Spinal cord (tissue), 10 donors: Measurements from ENCODE around the gene PTPRG. TPM values are rescaled to one million over a fixed set of nuclear protein-coding genes. Genes with fewer than 3 reads are reported as not detected.
A peak's percentile ranks its signal among the peaks of the same experiment; 100 is the strongest.

Source experiments
- DNase-seq, 6 donors: peaks; one replicate each; pipeline versions ENCODE4 v3.0.0 to v3.0.0-alpha.2; 2013 to 2015; ENCODE audit warnings: low spot score in 6 of 6, low read depth in 4 of 6
- H3K27ac ChIP-seq: one replicate; pipeline ENCODE4 v1.5.1; 2013; ENCODE audit warnings: low read depth, low read length, control low read depth
- H3K27me3 ChIP-seq: one replicate; pipeline ENCODE4 v1.6.1; 2013; ENCODE audit warnings: low read length; ENCODE audit not compliant: control insufficient read depth, insufficient read depth
- H3K36me3 ChIP-seq: one replicate; pipeline ENCODE4 v1.6.1; 2013; ENCODE audit warnings: low read length; ENCODE audit not compliant: control insufficient read depth, insufficient read depth
- H3K4me1 ChIP-seq: one replicate; pipeline ENCODE4 v1.6.1; 2013; ENCODE audit warnings: low read length; ENCODE audit not compliant: control insufficient read depth, insufficient read depth
- H3K4me3 ChIP-seq: one replicate; pipeline ENCODE4 v1.5.1; 2013; ENCODE audit warnings: low read depth, low read length, control low read depth
- H3K9me3 ChIP-seq: one replicate; pipeline ENCODE4 v1.6.1; 2013; ENCODE audit warnings: low read length; ENCODE audit not compliant: control insufficient read depth, insufficient read depth
- whole genome bisulfite sequencing: methylation state at CpG from one replicate; pipeline ENCODE4 v1.1.5; 2013; ENCODE audit warnings: missing lambda C conversion rate; ENCODE audit not compliant: insufficient coverage; 5-methylcytosine and 5-hydroxymethylcytosine counted together
- polyA plus RNA-seq, 2 donors: library from polyadenylated mRNA; unstranded; fragments of 120-200 nt; gene quantifications; one replicate each; pipeline ENCODE4 v1.2.1, GENCODE V29; 2013; ENCODE audit not compliant: insufficient read length in 2 of 2
- total RNA-seq, 2 donors: library from RNA; depleted of rRNA in 1 of 2; stranded (reverse); fragments of 120-200 nt in 1 of 2; fragments of >200 nt in 1 of 2; gene quantifications; one replicate each; pipeline versions ENCODE4 v1.2.3 to v1.2.4, GENCODE V29; 2013 to 2014
- donor health status: healthy.

The PTPRG gene
- total and polyA plus RNA-seq, 4 donors = 29.2 to 106 (median 60.2) TPM

GRCh38 chr3:61913701-61914100 lies 352.3 kb downstream of the PTPRG start:
- H3K4me1 ChIP-seq = peaks cover 10% of the 10 kb centered on the region
- no peak for DNase-seq
- no peaks in the 10 kb centered on the region for H3K27me3 ChIP-seq
- no peak overlapping the region for H3K27ac ChIP-seq
- no peaks in the 10 kb centered on the region for H3K36me3 ChIP-seq
- H3K9me3 ChIP-seq = no peaks in the 10 kb centered on the region
- H3K4me3 ChIP-seq = no peak overlapping the region
- no CpG with 5 or more reads among the region's 3 CpGs for WGBS

GRCh38 chr3:61914276-61914675 lies 352.9 kb downstream of the PTPRG start:
- Histone ChIP-seq H3K9me3 (no peaks in the 10 kb centered on the region), H3K27me3 (no peaks in the 10 kb centered on the region), H3K27ac (no peak overlapping the region), H3K36me3 (no peaks in the 10 kb centered on the region), H3K4me3 (no peak overlapping the region), H3K4me1 (peaks cover 10% of the 10 kb centered on the region)
- WGBS = no CpG with 5 or more reads among the region's 6 CpGs
- DNase-seq = no peak

- no peak overlapping the region for H3K27ac ChIP-seq
- WGBS = no CpG with 5 or more reads among the region's 3 CpGs
- H3K4me3 ChIP-seq = no peak overlapping the region
- H3K36me3 ChIP-seq = no peaks in the 10 kb centered on the region
- no peaks in the 10 kb centered on the region for H3K27me3 ChIP-seq
- H3K4me1 ChIP-seq = peaks cover 10% of the 10 kb centered on the region
- H3K9me3 ChIP-seq = no peaks in the 10 kb centered on the region
- no peak for DNase-seq
These were observed 353.9 kb downstream of the PTPRG start for GRCh38 chr3:61915296-61915695.

GRCh38 chr3:61919371-61919770 lies 358.0 kb downstream of the PTPRG start:
- no peaks in the 10 kb centered on the region for H3K27me3 ChIP-seq
- DNase-seq = no peak
- H3K36me3 ChIP-seq = no peaks in the 10 kb centered on the region
- no CpG with 5 or more reads among the region's 4 CpGs for WGBS
- H3K27ac ChIP-seq = no peak overlapping the region
- H3K4me3 ChIP-seq = no peak overlapping the region
- peaks cover 10% of the 10 kb centered on the region for H3K4me1 ChIP-seq
- H3K9me3 ChIP-seq = no peaks in the 10 kb centered on the region

GRCh38 chr3:61922118-61922517 lies 360.7 kb downstream of the PTPRG start:
- Histone ChIP-seq H3K4me1 (peaks cover 14% of the 10 kb centered on the region), H3K36me3 (no peaks in the 10 kb centered on the region), H3K9me3 (no peaks in the 10 kb centered on the region), H3K27ac (no peak overlapping the region), H3K27me3 (no peaks in the 10 kb centered on the region), H3K4me3 (no peak overlapping the region)
- WGBS = 71% methylated on average over 1 of the region's 5 CpGs
- no peak for DNase-seq

- H3K9me3 ChIP-seq = no peaks in the 10 kb centered on the region
- H3K27ac ChIP-seq = no peak overlapping the region
- WGBS = 70% methylated on average over 2 of the region's 4 CpGs
- H3K36me3 ChIP-seq = no peaks in the 10 kb centered on the region
- no peak overlapping the region for H3K4me3 ChIP-seq
- no peak for DNase-seq
- H3K4me1 ChIP-seq = peaks cover 14% of the 10 kb centered on the region
- no peaks in the 10 kb centered on the region for H3K27me3 ChIP-seq
These were observed 362.8 kb downstream of the PTPRG start for GRCh38 chr3:61924090-61924735.

- DNase-seq = no peak
- Histone ChIP-seq H3K27ac (no peak overlapping the region), H3K27me3 (no peaks in the 10 kb centered on the region), H3K36me3 (no peaks in the 10 kb centered on the region), H3K4me3 (no peak overlapping the region), H3K9me3 (no peaks in the 10 kb centered on the region), H3K4me1 (peaks cover 14% of the 10 kb centered on the region)
- WGBS = 100% methylated on average over 1 of the region's 2 CpGs
These were observed 363.6 kb downstream of the PTPRG start for GRCh38 chr3:61924991-61925390.

GRCh38 chr3:61925721-61926120 lies 364.4 kb downstream of the PTPRG start:
- 43% methylated on average over 2 of the region's 5 CpGs for WGBS
- H3K36me3 ChIP-seq = no peaks in the 10 kb centered on the region
- peaks cover 14% of the 10 kb centered on the region for H3K4me1 ChIP-seq
- H3K27ac ChIP-seq = no peak overlapping the region
- H3K27me3 ChIP-seq = no peaks in the 10 kb centered on the region
- H3K9me3 ChIP-seq = no peaks in the 10 kb centered on the region
- no peak overlapping the region for H3K4me3 ChIP-seq
- no peak for DNase-seq

- H3K27me3 ChIP-seq = no peaks in the 10 kb centered on the region
- no peak overlapping the region for H3K4me3 ChIP-seq
- no peaks in the 10 kb centered on the region for H3K9me3 ChIP-seq
- H3K36me3 ChIP-seq = no peaks in the 10 kb centered on the region
- H3K4me1 ChIP-seq = peaks cover 14% of the 10 kb centered on the region
- peak overlapping the region; percentile 35 for H3K27ac ChIP-seq
- peak in 1 of 6 donors; percentile 22 for DNase-seq
- 60% methylated on average over 1 of the region's 3 CpGs for WGBS
These were observed 365.6 kb downstream of the PTPRG start for GRCh38 chr3:61926923-61927322.

- Histone ChIP-seq H3K9me3 (no peaks in the 10 kb centered on the region), H3K36me3 (no peaks in the 10 kb centered on the region), H3K4me3 (no peak overlapping the region), H3K27me3 (no peaks in the 10 kb centered on the region), H3K27ac (peak overlapping the region; percentile 35), H3K4me1 (peaks cover 14% of the 10 kb centered on the region)
- DNase-seq = peak; percentile 72 to 94 (median 78)
- WGBS = 19% methylated on average over 3 of the region's 3 CpGs
These were observed 366.0 kb downstream of the PTPRG start for GRCh38 chr3:61927332-61927731.
